Measurements from ENCODE around the gene AMIGO3. TPM values are rescaled to one million over a fixed set of nuclear protein-coding genes. Genes with fewer than 3 reads are reported as not detected.
A peak's percentile ranks its signal among the peaks of the same experiment; 100 is the strongest.

The AMIGO3 gene
- total and polyA plus RNA-seq, 9 donors = 0.22 to 2.0 (median 0.34) TPM; not detected in 4

DNA sequence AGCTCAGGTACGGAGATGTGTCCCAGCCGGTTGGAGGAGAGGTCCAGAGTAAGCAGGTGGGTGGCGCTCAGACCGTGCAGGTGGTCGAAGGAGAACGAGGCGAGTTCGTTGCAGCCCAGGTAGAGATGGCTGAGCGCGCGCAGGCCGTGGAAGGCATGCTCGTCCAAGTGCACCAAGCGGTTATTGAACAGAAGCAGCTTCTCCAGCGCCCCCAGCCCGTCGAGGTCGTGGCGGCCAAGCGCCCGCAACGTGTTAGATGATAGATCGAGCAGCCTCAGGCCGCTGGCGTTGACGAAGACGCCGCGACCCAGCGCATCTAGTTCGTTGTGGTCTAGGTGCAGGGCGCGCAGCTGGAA lies 648 bp downstream of the AMIGO3 start:
- intact Hi-C loops (cut with DNase I) = loop anchor here in 1 of 4 donors (10.0 kb wide), 1 partner anchor 126 kb away; no protein-coding TSS in a partner anchor
- TF ChIP-seq, protein P1, sequence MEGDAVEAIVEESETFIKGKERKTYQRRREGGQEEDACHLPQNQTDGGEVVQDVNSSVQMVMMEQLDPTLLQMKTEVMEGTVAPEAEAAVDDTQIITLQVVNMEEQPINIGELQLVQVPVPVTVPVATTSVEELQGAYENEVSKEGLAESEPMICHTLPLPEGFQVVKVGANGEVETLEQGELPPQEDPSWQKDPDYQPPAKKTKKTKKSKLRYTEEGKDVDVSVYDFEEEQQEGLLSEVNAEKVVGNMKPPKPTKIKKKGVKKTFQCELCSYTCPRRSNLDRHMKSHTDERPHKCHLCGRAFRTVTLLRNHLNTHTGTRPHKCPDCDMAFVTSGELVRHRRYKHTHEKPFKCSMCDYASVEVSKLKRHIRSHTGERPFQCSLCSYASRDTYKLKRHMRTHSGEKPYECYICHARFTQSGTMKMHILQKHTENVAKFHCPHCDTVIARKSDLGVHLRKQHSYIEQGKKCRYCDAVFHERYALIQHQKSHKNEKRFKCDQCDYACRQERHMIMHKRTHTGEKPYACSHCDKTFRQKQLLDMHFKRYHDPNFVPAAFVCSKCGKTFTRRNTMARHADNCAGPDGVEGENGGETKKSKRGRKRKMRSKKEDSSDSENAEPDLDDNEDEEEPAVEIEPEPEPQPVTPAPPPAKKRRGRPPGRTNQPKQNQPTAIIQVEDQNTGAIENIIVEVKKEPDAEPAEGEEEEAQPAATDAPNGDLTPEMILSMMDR (IDR thresholded peaks at IDR 0.05) = no peak
- TF ChIP-seq EP300 (IDR thresholded peaks at IDR 0.05) (no peak), POLR2A (IDR thresholded peaks at IDR 0.05) (no peak)
- H3K4me1 ChIP-seq (ENCODE audit: insufficient read depth) = peaks cover 12% of the 10 kb centered on the region
- no peaks in the 10 kb centered on the region for H3K27me3 ChIP-seq
- peak in 1 of 5 donors; percentile 31 for DNase-seq
- no peak overlapping the region for H3K27ac ChIP-seq
- peak overlapping the region; percentile 45 for H3K4me3 ChIP-seq
- H3K9me3 ChIP-seq = no peaks in the 10 kb centered on the region
- no peaks in the 10 kb centered on the region for H3K36me3 ChIP-seq
- WGBS, 3 donors = 3 to 7% (median 6%) methylated on average over 33 of the region's 33 CpGs

DNA sequence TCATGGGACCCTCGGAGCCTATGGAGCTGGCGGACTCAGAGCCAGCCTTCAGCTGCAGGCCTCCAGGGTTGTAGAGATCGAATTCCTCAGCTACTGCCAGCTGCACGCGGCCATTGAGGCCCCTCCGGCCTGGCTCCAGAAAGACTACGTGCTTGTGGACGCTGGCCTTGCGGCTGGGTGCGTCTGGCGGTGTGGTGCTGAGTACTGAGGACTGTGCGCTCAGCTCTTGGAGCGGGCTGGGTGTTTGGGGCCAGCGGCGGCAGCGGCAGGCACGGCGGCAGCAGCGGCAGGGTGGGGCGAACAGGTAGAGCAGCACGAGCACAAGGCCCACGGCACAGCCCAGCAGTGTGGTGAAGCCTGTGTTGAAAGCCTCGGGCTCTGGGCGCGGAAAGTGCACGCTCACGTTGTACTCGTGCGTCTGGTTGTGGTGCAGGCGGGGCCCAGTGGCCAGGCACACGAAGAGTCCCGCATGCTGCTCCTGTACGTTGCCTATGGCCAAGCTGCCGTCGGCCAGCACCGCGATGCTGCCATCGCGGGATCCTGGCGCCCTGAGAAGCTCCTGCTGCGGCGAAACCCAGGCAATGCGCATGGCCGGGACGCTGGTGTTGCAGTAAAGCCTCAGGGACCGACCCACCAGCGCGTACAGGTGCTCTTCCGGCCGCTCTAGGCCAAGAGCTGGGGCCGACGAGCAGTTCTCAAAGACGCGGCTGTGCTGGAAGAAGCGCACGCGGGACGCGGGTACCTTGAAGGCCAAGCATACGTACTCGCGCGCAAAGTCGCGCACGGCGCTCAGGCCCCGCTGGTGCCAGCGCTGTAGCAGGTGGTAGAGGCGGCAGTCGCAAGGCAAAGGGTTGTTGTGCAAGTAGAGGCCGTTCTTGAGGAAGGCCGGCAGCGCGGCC lies 1.3 kb downstream of the AMIGO3 start:
- no peaks in the 10 kb centered on the region for H3K9me3 ChIP-seq
- no peaks in the 10 kb centered on the region for H3K27me3 ChIP-seq
- DNase-seq = peak in 2 of 5 donors; percentile 24 to 41
- H3K4me3 ChIP-seq = no peak overlapping the region
- TF ChIP-seq POLR2A (IDR thresholded peaks at IDR 0.05) = no peak
- TF ChIP-seq EP300 (IDR thresholded peaks at IDR 0.05) = no peak
- TF ChIP-seq, protein P1 (IDR thresholded peaks at IDR 0.05) = no peak
- intact Hi-C loops (cut with DNase I) = loop anchor here in 1 of 4 donors (10.0 kb wide), 1 partner anchor 127 kb away; no protein-coding TSS in a partner anchor
- H3K36me3 ChIP-seq = no peaks in the 10 kb centered on the region
- peaks cover 12% of the 10 kb centered on the region for H3K4me1 ChIP-seq (ENCODE audit: insufficient read depth)
- H3K27ac ChIP-seq = no peak overlapping the region
- 50 to 71% (median 66%) methylated on average over 66 to 75 of the region's 75 CpGs for WGBS, 3 donors

DNA sequence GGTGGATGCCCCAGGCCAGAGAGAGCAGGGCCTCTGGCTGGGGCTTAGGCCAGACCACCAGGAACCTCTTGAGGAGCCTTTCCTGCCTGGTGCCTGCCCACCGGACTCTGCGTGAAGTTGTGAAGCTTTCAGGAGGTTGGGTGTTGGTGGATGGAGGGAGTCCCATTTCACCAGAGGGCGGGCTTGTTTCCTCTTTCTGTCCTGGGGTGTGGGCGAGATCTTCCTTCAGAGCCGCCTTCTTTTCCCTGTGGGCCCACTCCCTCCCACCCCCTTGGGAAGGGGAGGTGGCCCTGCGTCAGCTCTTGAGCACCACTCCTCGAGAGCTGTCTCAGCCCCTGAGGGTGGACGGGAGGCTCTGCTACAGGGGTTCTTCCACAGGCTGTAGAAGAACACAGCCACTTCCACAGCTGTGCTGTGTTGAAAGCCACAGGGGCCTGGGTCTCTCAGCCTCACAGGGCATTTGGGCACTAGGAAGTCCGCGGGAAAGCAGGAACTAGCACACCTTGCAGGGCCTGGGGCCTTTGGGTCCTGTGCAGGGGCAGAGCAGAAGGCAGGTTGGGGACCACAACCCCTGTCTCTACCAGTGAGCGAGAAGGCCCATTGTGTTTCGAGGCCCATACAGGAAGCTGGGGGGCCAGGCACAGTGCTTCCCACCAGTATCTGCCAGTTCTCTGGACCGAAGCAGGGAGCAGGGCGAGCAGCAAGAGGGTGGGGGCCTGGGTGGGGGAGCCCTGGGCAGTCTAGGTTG lies 2.1 kb downstream of the AMIGO3 start:
- DNase-seq = peak in 1 of 5 donors; percentile 17
- H3K27ac ChIP-seq = no peak overlapping the region
- intact Hi-C loops (cut with DNase I) = loop anchor here in 1 of 4 donors (10.0 kb wide), 1 partner anchor 127 kb away; no protein-coding TSS in a partner anchor
- H3K4me1 ChIP-seq (ENCODE audit: insufficient read depth) = peaks cover 9% of the 10 kb centered on the region
- H3K36me3 ChIP-seq = no peaks in the 10 kb centered on the region
- no peaks in the 10 kb centered on the region for H3K9me3 ChIP-seq
- TF ChIP-seq POLR2A (IDR thresholded peaks at IDR 0.05) (no peak), EP300 (IDR thresholded peaks at IDR 0.05) (no peak)
- TF ChIP-seq, protein P1 (IDR thresholded peaks at IDR 0.05) = no peak
- no peaks in the 10 kb centered on the region for H3K27me3 ChIP-seq
- H3K4me3 ChIP-seq = no peak overlapping the region
- WGBS, 3 donors = 88 to 92% (median 90%) methylated on average over 14 of the region's 14 CpGs

DNA sequence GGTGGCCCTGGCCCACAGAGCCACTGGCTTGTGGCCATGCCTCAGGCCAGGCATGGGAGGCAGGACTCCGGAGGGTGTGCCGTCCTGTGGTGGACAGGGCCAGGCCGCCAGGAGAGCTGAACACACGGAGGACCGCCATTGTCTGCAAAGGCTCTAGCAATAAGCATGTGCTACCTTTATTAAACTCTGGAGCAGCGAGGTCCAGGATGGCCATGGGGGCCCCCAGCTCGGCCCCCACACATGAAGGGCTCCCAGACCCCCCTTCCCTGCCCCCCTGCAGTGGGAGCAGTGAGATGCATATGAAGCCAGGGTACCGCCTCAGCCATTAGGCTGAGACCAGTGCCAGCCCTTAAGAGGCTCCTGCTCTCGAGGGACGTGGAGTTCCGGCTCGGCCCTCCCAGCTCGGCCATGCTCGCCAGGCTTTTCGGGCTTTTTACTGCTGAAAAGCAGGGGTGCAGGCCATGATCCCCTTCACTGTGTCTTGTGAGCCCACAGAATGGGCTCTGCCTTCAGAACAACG lies 2.7 kb downstream of the AMIGO3 start:
- no peaks in the 10 kb centered on the region for H3K27me3 ChIP-seq
- peak in 1 of 5 donors; percentile 16 for DNase-seq
- TF ChIP-seq POLR2A (IDR thresholded peaks at IDR 0.05) (no peak), EP300 (IDR thresholded peaks at IDR 0.05) (no peak)
- TF ChIP-seq, protein P1 (IDR thresholded peaks at IDR 0.05) = no peak
- intact Hi-C loops (cut with DNase I) = loop anchor here in 1 of 4 donors (10.0 kb wide), 1 partner anchor 128 kb away; no protein-coding TSS in a partner anchor
- H3K27ac ChIP-seq = no peak overlapping the region
- H3K4me1 ChIP-seq (ENCODE audit: insufficient read depth) = peaks cover 9% of the 10 kb centered on the region
- no peaks in the 10 kb centered on the region for H3K36me3 ChIP-seq
- no peaks in the 10 kb centered on the region for H3K9me3 ChIP-seq
- H3K4me3 ChIP-seq = no peak overlapping the region
- 92 to 94% (median 92%) methylated on average over 13 to 16 of the region's 16 CpGs for WGBS, 3 donors
